ENCODE data around the gene OGFOD2. TPM values are rescaled to one million over a fixed set of nuclear protein-coding genes. Genes with fewer than 3 reads are reported as not detected.

OGFOD2 gene
- total and polyA plus RNA-seq, 4 donors, result 8.0 to 18.6 (median 12.3) TPM

GRCh38 chr12:123028475-123028874 lies 53.4 kb downstream of the OGFOD2 start:
- Histone ChIP-seq H3K4me3 (ENCODE audit: low read depth in 1 of 3, low read length in 3 of 3) (no peak overlapping the region), H3K27me3 (ENCODE audit: control insufficient read depth in 4 of 4, insufficient read depth in 4 of 4, low read length in 3 of 4) (no peaks in the 10 kb centered on the region), H3K9me3 (ENCODE audit: control insufficient read depth in 4 of 4, low read length in 3 of 4) (no peaks in the 10 kb centered on the region), H3K27ac (ENCODE audit: low read depth in 1 of 2, low read length in 2 of 2) (no peak overlapping the region), H3K36me3 (ENCODE audit: control insufficient read depth in 4 of 4, insufficient read depth in 3 of 4, low read depth in 1 of 4, low read length in 3 of 4) (peaks cover 3 to 28% (median 12%) of the 10 kb centered on the region in 4 donors), H3K4me1 (ENCODE audit: control insufficient read depth in 4 of 4, insufficient read depth in 4 of 4, low read length in 3 of 4) (no peaks in the 10 kb centered on the region), H3K9ac (ENCODE audit: low read depth in 1 of 2, low read length in 2 of 2) (no peak overlapping the region)
- WGBS, result 80% methylated on average over 7 of the region's 7 CpGs
- no peak for DNase-seq (ENCODE audit: low spot score)
- TF ChIP-seq GABPA (IDR thresholded peaks at IDR 0.05 in 1 of 2, conservative IDR thresholded peaks at IDR 0.05 in 1 of 2) (no peak), CTCF (IDR thresholded peaks at IDR 0.05; ENCODE audit: low read depth, low read length, missing input control) (no peak), TAF1 (conservative IDR thresholded peaks at IDR 0.05) (no peak), FOXA2 (IDR thresholded peaks at IDR 0.05) (no peak), ATF3 (IDR thresholded peaks at IDR 0.05) (no peak), SP1 (IDR thresholded peaks at IDR 0.05) (no peak), REST (IDR thresholded peaks at IDR 0.05) (no peak)

- no peak overlapping the region for H3K27ac ChIP-seq (ENCODE audit: low read depth in 1 of 2, low read length in 2 of 2)
- H3K27me3 ChIP-seq (ENCODE audit: control insufficient read depth in 4 of 4, insufficient read depth in 4 of 4, low read length in 3 of 4), result no peaks in the 10 kb centered on the region
- H3K4me3 ChIP-seq (ENCODE audit: low read depth in 1 of 3, low read length in 3 of 3), result no peak overlapping the region
- TF ChIP-seq NR2F2 (IDR thresholded peaks at IDR 0.05), result no peak
- no peak for TF ChIP-seq FOXA2 (IDR thresholded peaks at IDR 0.05)
- TF ChIP-seq EGR1 (IDR thresholded peaks at IDR 0.05; ENCODE audit: low read depth in 2 of 2), result no peak
- TF ChIP-seq REST (IDR thresholded peaks at IDR 0.05), result no peak
- TF ChIP-seq MAX (IDR thresholded peaks at IDR 0.05), result no peak
- no peak for TF ChIP-seq HNF4A (conservative IDR thresholded peaks at IDR 0.05)
- DNase-seq (ENCODE audit: low spot score), result no peak
- H3K9ac ChIP-seq (ENCODE audit: low read depth in 1 of 2, low read length in 2 of 2), result no peak overlapping the region
- no peaks in the 10 kb centered on the region for H3K9me3 ChIP-seq (ENCODE audit: control insufficient read depth in 4 of 4, low read length in 3 of 4)
- H3K4me1 ChIP-seq (ENCODE audit: control insufficient read depth in 4 of 4, insufficient read depth in 4 of 4, low read length in 3 of 4), result no peaks in the 10 kb centered on the region
- peaks cover 3 to 28% (median 15%) of the 10 kb centered on the region in 4 donors for H3K36me3 ChIP-seq (ENCODE audit: control insufficient read depth in 4 of 4, insufficient read depth in 3 of 4, low read depth in 1 of 4, low read length in 3 of 4)
These were observed 54.5 kb downstream of the OGFOD2 start for GRCh38 chr12:123029550-123029949.

Small RNAs within 50 kb of the gene (small RNA-seq; reads per million reads assigned to genes)
- gene ARL6IP4 (not detected), gene MIR4304 (not detected)

Other genes with a start within 250 kb of the OGFOD2 start
- gene HCAR1, start 244.4 kb upstream of the OGFOD2 start, total RNA-seq, result under 1 TPM in 1 of 2 donors, not detected in 1; 0.19 TPM
- gene HCAR1, start 244.4 kb upstream of the OGFOD2 start, polyA plus RNA-seq, result under 1 TPM in 1 of 2 donors, not detected in 1; 0.01 TPM
- gene DENR, start 222.4 kb upstream of the OGFOD2 start, total RNA-seq, result 10 to 100 TPM; 14.1 to 17.4 TPM
- gene DENR, start 222.4 kb upstream of the OGFOD2 start, polyA plus RNA-seq, result 10 to 100 TPM; 10.9 to 17.7 TPM
- gene CCDC62, start 200.7 kb upstream of the OGFOD2 start, total RNA-seq, result under 1 TPM; 0.28 to 0.67 TPM
- under 1 TPM in 1 of 2 donors, not detected in 1; 0.03 TPM for gene CCDC62, start 200.7 kb upstream of the OGFOD2 start, polyA plus RNA-seq
- gene HIP1R, start 139.8 kb upstream of the OGFOD2 start, total RNA-seq, result 10 to 100 TPM; 18.3 to 52.5 TPM
- gene HIP1R, start 139.8 kb upstream of the OGFOD2 start, polyA plus RNA-seq, result 10 to 100 TPM; 12.4 to 15.8 TPM
- 1 to 10 TPM; 4.4 to 6.8 TPM for gene VPS37B, start 79.1 kb upstream of the OGFOD2 start, total RNA-seq
- 1 to 10 TPM; 2.3 to 3.2 TPM for gene VPS37B, start 79.1 kb upstream of the OGFOD2 start, polyA plus RNA-seq
- 1 to 10 TPM; 1.7 to 3.3 TPM for gene ABCB9, start 8.8 kb upstream of the OGFOD2 start, total RNA-seq
- gene ABCB9, start 8.8 kb upstream of the OGFOD2 start, polyA plus RNA-seq, result under 1 TPM; 0.29 to 0.90 TPM
- gene ARL6IP4, start 5.4 kb downstream of the OGFOD2 start, total RNA-seq, result 10 to 100 TPM; 59.2 to 71.8 TPM
- 100 to 1,000 TPM; 171 to 187 TPM for gene ARL6IP4, start 5.4 kb downstream of the OGFOD2 start, polyA plus RNA-seq
- gene PITPNM2, start 175.8 kb downstream of the OGFOD2 start, total RNA-seq, result 10 to 100 TPM in 1 of 2 donors, 1 to 10 TPM in 1; 1.3 to 28.4 TPM
- gene PITPNM2, start 175.8 kb downstream of the OGFOD2 start, polyA plus RNA-seq, result 1 to 10 TPM; 3.6 to 6.6 TPM

Data from liver (tissue), 10 donors.